ENCODE data around the gene RUNX2.
"Not testable (repeated sequence)": the region's sequence is repeated elsewhere in the genome, so short reads cannot be mapped to it uniquely, and the experiment has no call there.

Gene RUNX2

GRCh38 chr6:45531999-45532595 is 204.0 kb downstream of the RUNX2 start:
- DNase-seq = peak; percentile 40

- no peak for DNase-seq
These were observed 204.6 kb downstream of the RUNX2 start for GRCh38 chr6:45532721-45533210.

GRCh38 chr6:45533386-45533785 is 205.3 kb downstream of the RUNX2 start:
- no peak for DNase-seq

GRCh38 chr6:45535933-45536332 is 207.8 kb downstream of the RUNX2 start:
- DNase-seq = no peak

GRCh38 chr6:45537539-45537938 is 209.4 kb downstream of the RUNX2 start:
- no peak for DNase-seq

- DNase-seq = no peak
These were observed 210.8 kb downstream of the RUNX2 start for GRCh38 chr6:45538641-45539547.

GRCh38 chr6:45540375-45540920 is 212.3 kb downstream of the RUNX2 start:
- no peak for DNase-seq

GRCh38 chr6:45541934-45542333 is 213.8 kb downstream of the RUNX2 start:
- no peak for DNase-seq

GRCh38 chr6:45543298-45544235 is 215.4 kb downstream of the RUNX2 start:
- DNase-seq = peak; percentile 53

GRCh38 chr6:45545416-45545815 is 217.3 kb downstream of the RUNX2 start:
- no peak for DNase-seq

- DNase-seq = no peak
These were observed 220.8 kb downstream of the RUNX2 start for GRCh38 chr6:45548657-45549515.

GRCh38 chr6:45552536-45552935 is 224.4 kb downstream of the RUNX2 start:
- DNase-seq = no peak

GRCh38 chr6:45553730-45554344 is 225.7 kb downstream of the RUNX2 start:
- no peak for DNase-seq

GRCh38 chr6:45554591-45554990 is 226.5 kb downstream of the RUNX2 start:
- no peak for DNase-seq

GRCh38 chr6:45555981-45556771 is 228.0 kb downstream of the RUNX2 start:
- peak; percentile 61 for DNase-seq

GRCh38 chr6:45556828-45557227 is 228.7 kb downstream of the RUNX2 start:
- no peak for DNase-seq

- DNase-seq = no peak
These were observed 229.3 kb downstream of the RUNX2 start for GRCh38 chr6:45557454-45557853.

- no peak for DNase-seq
These were observed 230.7 kb downstream of the RUNX2 start for GRCh38 chr6:45558858-45559257.

GRCh38 chr6:45560321-45560820 is 232.2 kb downstream of the RUNX2 start:
- not testable (repeated sequence) for DNase-seq

- DNase-seq = no peak
These were observed 234.0 kb downstream of the RUNX2 start for GRCh38 chr6:45562171-45562570.

All from EL (cell line).